ENCODE results near the gene TEPSIN. TPM values are rescaled to one million over a fixed set of nuclear protein-coding genes. Genes with fewer than 3 reads are reported as not detected.

TEPSIN gene
- total and polyA plus RNA-seq, 2 of the 13 experiments (the other 11 are each of a cell fraction or from before 2014, with no cell fraction given): 16.1 to 18.8 TPM

- TF ChIP-seq DBP (CRISPR knock-in tag; IDR thresholded peaks at IDR 0.05; ENCODE audit: not compliant biosample characterization): no peak
- no peak for TF ChIP-seq GABPA (IDR thresholded peaks at IDR 0.05; ENCODE audit: low read depth, low read length)
- TF ChIP-seq GABPA (CRISPR knock-in tag; IDR thresholded peaks at IDR 0.05; ENCODE audit: low read depth): no peak
- no peak for TF ChIP-seq KAT7 (CRISPR knock-in tag; IDR thresholded peaks at IDR 0.05; ENCODE audit: borderline replicate concordance)
- TF ChIP-seq ZNF546 (CRISPR knock-in tag; conservative IDR thresholded peaks at IDR 0.05): no peak
- TF ChIP-seq ZNF652 (CRISPR knock-in tag; IDR thresholded peaks at IDR 0.05; ENCODE audit: borderline replicate concordance, low read depth): no peak
- no peak for TF ChIP-seq REXO4 (CRISPR knock-in tag; IDR thresholded peaks at IDR 0.05; ENCODE audit: borderline replicate concordance)
- no peak for TF ChIP-seq RCOR2 (CRISPR knock-in tag; IDR thresholded peaks at IDR 0.05)
- no peak for TF ChIP-seq NFKBIZ (CRISPR knock-in tag; IDR thresholded peaks at IDR 0.05)
- no peak for TF ChIP-seq ZNF737 (CRISPR knock-in tag; IDR thresholded peaks at IDR 0.05; ENCODE audit: borderline replicate concordance)
- TF ChIP-seq KAT2B (IDR thresholded peaks at IDR 0.05; ENCODE audit: borderline replicate concordance, low read depth, low read length): no peak
- TF ChIP-seq ZNF747 (CRISPR knock-in tag; IDR thresholded peaks at IDR 0.05; ENCODE audit: borderline replicate concordance): no peak
- TF ChIP-seq ZNF503 (CRISPR knock-in tag; IDR thresholded peaks at IDR 0.05): no peak
- no peak for TF ChIP-seq PBX3 (CRISPR knock-in tag; IDR thresholded peaks at IDR 0.05; ENCODE audit: borderline replicate concordance)
- no peak for TF ChIP-seq ZNF781 (CRISPR knock-in tag; IDR thresholded peaks at IDR 0.05; ENCODE audit: borderline replicate concordance, not compliant biosample characterization)
- TF ChIP-seq ZNF275 (CRISPR knock-in tag; IDR thresholded peaks at IDR 0.05; ENCODE audit: borderline replicate concordance): no peak; the same call in 1 of the 2 replicates
- TF ChIP-seq ZNF350 (CRISPR knock-in tag; IDR thresholded peaks at IDR 0.05; ENCODE audit: borderline replicate concordance, low read depth): 0 out of 2 replicates have a peak, but pooled peaks have one; percentile 10
These were observed 3.0 kb upstream of the TEPSIN start (continued) for GRCh38 chr17:81241648-81242420.
